Activated CD8-positive, alpha-beta T cell treated with anti-CD3 and anti-CD28 coated beads for 36 hours (primary cell): Measurements from ENCODE around the gene AFP. TPM values are rescaled to one million over a fixed set of nuclear protein-coding genes. Genes with fewer than 3 reads are reported as not detected.

Experiments used
- ATAC-seq: fragments of 200-7000 bp; cut with Tn5 transposase; one replicate; pipeline ENCODE4 v1.10.0; 2021; ENCODE audit warnings: mild to moderate bottlenecking, moderate library complexity
- CTCF ChIA-PET: fragments of 350-600 bp; sonication (Branson Sonifier 250); formaldehyde crosslinking; loops from one replicate; lab custom pipeline; 2021; ENCODE audit warnings: antibody characterized with exemption; lab: Charles Lee
- POLR2A ChIA-PET: fragments of 350-600 bp; sonication (Branson Sonifier 250); formaldehyde crosslinking; loops from one replicate; lab custom pipeline; 2021; ENCODE audit warnings: antibody characterized with exemption; lab: Charles Lee
- DNase-seq: peaks from one replicate; pipeline ENCODE4 v3.0.0-alpha.2; 2020
- H3K27ac Mint-ChIP-seq: one replicate; pipeline ENCODE4 v1.8.0; 2021; ENCODE audit warnings: mild to moderate bottlenecking, mixed read lengths
- H3K27me3 Mint-ChIP-seq: one replicate; pipeline ENCODE4 v1.8.0; 2021; ENCODE audit warnings: mixed read lengths
- H3K36me3 Mint-ChIP-seq: one replicate; pipeline ENCODE4 v1.8.0; 2021; ENCODE audit warnings: low read depth, mixed read lengths
- H3K4me1 Mint-ChIP-seq: one replicate; pipeline ENCODE4 v1.8.0; 2021; ENCODE audit warnings: low read depth, mixed read lengths
- H3K4me3 Mint-ChIP-seq: one replicate; pipeline ENCODE4 v1.8.0; 2021; ENCODE audit warnings: mild to moderate bottlenecking, moderate library complexity, mixed read lengths
- H3K9me3 Mint-ChIP-seq: one replicate; pipeline ENCODE4 v1.8.0; 2021; ENCODE audit warnings: mixed read lengths
- intact Hi-C: fragments of 100-400 bp; cut with micrococcal nuclease; formaldehyde crosslinking; loops from one replicate; pipeline ENCODE4 v1.10.0; 2022
- total RNA-seq, 2 experiments: library from RNA; stranded (reverse); gene quantifications; one replicate each; pipeline ENCODE4 v1.2.3, GENCODE V29; 2021
- TF ChIP-seq, protein P1 (sequence below): fragments of 200-600 bp; IDR thresholded peaks from one replicate; pipeline ENCODE4 v1.8.0; 2022; ENCODE audit warnings: antibody characterized with exemption, mild to moderate bottlenecking

The AFP gene
- total RNA-seq, 2 experiments from 2014 or later = not detected

DNA sequence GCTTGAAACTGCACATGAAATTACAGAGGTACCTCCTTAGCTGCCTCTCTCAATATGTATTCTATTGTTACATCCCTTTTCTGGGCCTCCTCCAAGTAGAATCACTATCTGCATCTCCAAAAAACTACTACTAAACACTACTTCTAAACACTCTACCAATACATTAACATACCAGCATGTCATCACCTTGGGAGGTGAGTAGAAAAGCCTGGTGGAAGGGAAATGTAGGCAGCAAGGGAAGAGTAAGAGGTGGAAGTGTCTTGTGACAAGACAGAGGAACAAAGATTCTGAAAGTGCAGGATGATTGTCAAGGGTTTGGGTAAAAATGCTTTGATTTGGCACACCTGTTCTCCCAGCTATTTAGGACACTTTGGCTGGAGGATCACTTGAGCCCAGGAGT, 49.1 kb downstream of the AFP start:
- H3K4me1 Mint-ChIP-seq = no peaks in the 10 kb centered on the region
- TF ChIP-seq, protein P1, sequence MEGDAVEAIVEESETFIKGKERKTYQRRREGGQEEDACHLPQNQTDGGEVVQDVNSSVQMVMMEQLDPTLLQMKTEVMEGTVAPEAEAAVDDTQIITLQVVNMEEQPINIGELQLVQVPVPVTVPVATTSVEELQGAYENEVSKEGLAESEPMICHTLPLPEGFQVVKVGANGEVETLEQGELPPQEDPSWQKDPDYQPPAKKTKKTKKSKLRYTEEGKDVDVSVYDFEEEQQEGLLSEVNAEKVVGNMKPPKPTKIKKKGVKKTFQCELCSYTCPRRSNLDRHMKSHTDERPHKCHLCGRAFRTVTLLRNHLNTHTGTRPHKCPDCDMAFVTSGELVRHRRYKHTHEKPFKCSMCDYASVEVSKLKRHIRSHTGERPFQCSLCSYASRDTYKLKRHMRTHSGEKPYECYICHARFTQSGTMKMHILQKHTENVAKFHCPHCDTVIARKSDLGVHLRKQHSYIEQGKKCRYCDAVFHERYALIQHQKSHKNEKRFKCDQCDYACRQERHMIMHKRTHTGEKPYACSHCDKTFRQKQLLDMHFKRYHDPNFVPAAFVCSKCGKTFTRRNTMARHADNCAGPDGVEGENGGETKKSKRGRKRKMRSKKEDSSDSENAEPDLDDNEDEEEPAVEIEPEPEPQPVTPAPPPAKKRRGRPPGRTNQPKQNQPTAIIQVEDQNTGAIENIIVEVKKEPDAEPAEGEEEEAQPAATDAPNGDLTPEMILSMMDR = no peak
- no peak for ATAC-seq
- H3K27me3 Mint-ChIP-seq = peaks cover 4% of the 10 kb centered on the region
- POLR2A ChIA-PET = no interaction called here
- CTCF ChIA-PET = no interaction called here
- H3K36me3 Mint-ChIP-seq = no peaks in the 10 kb centered on the region
- H3K4me3 Mint-ChIP-seq = no peak overlapping the region
- H3K9me3 Mint-ChIP-seq = no peaks in the 10 kb centered on the region
- no peak for DNase-seq
- intact Hi-C loops = no loop called here
- H3K27ac Mint-ChIP-seq = no peak overlapping the region

DNA sequence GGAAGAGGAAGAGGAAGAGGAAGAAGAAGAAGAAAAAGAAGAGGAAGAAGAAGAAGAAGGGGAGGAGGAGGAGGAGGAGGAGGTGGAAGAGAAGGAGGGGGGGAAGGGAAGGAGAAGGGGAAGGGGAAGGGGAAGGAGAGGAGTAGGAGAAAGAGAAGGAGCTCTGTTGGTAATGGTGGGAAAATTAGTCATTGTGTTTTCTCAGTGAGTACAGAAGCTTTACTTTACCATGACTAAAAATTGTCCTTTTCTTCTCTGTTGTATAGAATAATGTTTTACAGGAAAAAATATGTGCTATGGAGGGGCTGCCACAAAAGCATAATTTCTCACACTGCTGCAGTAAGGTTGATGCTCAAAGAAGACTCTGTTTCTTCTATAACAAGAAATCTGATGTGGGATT, 49.6 kb downstream of the AFP start:
- no peak overlapping the region for H3K4me3 Mint-ChIP-seq
- ChIA-PET CTCF (no interaction called here), POLR2A (no interaction called here)
- H3K27me3 Mint-ChIP-seq = peaks cover 4% of the 10 kb centered on the region
- no peak overlapping the region for H3K27ac Mint-ChIP-seq
- DNase-seq = no peak
- no peaks in the 10 kb centered on the region for H3K9me3 Mint-ChIP-seq
- no peaks in the 10 kb centered on the region for H3K4me1 Mint-ChIP-seq
- no peaks in the 10 kb centered on the region for H3K36me3 Mint-ChIP-seq
- intact Hi-C loops = no loop called here
- no peak for ATAC-seq
- TF ChIP-seq, protein P1 = no peak

DNA sequence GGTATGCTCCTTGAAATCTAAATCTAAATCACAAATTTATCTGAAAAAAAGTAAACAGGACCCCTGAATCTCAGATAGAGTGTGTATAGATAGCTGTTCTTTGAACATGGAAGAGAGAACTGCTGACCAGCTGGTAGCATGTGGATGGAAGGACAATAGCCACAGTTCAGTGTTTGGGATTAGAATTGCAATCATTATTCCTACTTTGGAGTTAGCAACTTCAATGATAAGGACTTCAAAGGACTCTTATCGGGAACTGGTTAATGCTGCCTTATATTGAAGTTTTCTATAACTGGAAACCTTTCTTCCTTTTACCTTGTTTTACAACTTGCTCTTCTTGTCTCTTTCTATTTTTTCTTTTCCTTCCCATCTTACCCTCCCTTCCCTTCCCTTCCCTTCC, 50.5 kb downstream of the AFP start:
- TF ChIP-seq, protein P1 = no peak
- CTCF ChIA-PET = no interaction called here
- no peaks in the 10 kb centered on the region for H3K9me3 Mint-ChIP-seq
- ATAC-seq (no peak), DNase-seq (no peak)
- POLR2A ChIA-PET = no interaction called here
- peaks cover 4% of the 10 kb centered on the region for H3K27me3 Mint-ChIP-seq
- no peaks in the 10 kb centered on the region for H3K36me3 Mint-ChIP-seq
- intact Hi-C loops = no loop called here
- H3K27ac Mint-ChIP-seq = no peak overlapping the region
- H3K4me1 Mint-ChIP-seq = no peaks in the 10 kb centered on the region
- no peak overlapping the region for H3K4me3 Mint-ChIP-seq

DNA sequence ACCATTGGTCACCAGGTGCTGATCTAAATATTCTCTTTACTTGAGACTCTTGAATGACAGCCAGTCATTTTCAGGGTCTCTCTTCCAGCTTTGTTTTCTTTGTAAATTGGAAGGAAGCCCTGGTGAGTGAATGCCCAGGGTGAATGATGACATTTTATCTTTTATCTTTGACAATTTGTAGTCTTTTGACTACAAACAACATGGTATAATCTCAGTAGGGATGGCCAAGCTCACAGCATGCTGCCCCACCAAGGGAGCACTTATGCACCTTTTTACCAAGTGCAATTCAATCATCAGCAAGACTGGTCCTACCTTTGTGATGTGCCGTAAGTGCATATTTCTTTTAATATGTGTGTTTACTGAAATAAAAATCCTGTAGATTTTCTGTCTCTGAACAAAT, 51.2 kb downstream of the AFP start:
- no peaks in the 10 kb centered on the region for H3K36me3 Mint-ChIP-seq
- DNase-seq = no peak
- H3K4me1 Mint-ChIP-seq = no peaks in the 10 kb centered on the region
- H3K27me3 Mint-ChIP-seq = peaks cover 4% of the 10 kb centered on the region
- ChIA-PET CTCF (no interaction called here), POLR2A (no interaction called here)
- ATAC-seq = no peak
- no peak overlapping the region for H3K27ac Mint-ChIP-seq
- H3K4me3 Mint-ChIP-seq = no peak overlapping the region
- intact Hi-C loops = no loop called here
- no peaks in the 10 kb centered on the region for H3K9me3 Mint-ChIP-seq
- TF ChIP-seq, protein P1 = no peak

DNA sequence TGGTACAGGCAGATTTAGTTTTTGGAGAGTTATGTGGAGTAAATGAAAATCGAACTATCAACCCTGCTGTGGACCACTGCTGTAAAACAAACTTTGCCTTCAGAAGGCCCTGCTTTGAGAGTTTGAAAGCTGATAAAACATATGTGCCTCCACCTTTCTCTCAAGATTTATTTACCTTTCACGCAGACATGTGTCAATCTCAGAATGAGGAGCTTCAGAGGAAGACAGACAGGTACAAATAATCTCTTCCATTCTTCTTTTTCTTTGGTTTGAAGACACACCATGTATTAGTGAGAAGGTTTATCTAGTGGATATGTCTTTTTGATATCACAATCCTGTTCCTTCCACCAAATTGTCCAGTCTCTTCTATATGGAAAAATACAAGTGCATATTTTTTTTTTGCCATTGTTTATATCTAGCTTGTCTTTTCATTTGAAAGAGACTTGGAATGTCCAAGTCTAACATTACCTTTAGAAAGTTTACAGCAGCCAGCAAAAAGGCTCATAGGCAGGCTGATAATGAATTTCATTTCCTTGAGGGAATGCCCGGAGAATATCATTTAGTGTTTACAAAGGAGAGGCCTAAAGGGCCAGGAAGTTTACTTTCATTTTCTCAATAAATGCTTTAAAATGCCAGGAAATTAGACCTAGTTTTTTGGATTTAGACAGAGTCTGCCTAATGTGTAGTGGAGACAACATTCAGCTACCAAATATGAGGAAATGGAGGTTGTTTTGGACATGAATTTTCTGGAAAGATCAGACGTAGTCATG, 64.2 kb downstream of the AFP start:
- TF ChIP-seq, protein P1 = no peak
- ATAC-seq (no peak), DNase-seq (no peak)
- Mint-ChIP-seq H3K9me3 (no peaks in the 10 kb centered on the region), H3K27me3 (no peaks in the 10 kb centered on the region), H3K4me3 (no peak overlapping the region), H3K36me3 (no peaks in the 10 kb centered on the region), H3K4me1 (no peaks in the 10 kb centered on the region), H3K27ac (no peak overlapping the region)
- ChIA-PET POLR2A (no interaction called here), CTCF (interaction anchor here (0.7 kb wide), 1 partner anchor 54 kb away, joined by 3 read pairs; no protein-coding TSS in a partner anchor)
- intact Hi-C loops = no loop called here
